ENCODE data around the gene DOK3.

The DOK3 gene

GRCh38 chr5:177509381-177509951 is at the start of gene DOK3:
Gene DOK3 (minus strand): TSS chr5:177509826. CDS start chr5:177509540, 286 bp downstream.
- peak; percentile 80 for DNase-seq

GRCh38 chr5:177557796-177558195 is 48.2 kb upstream of the DOK3 start:
- DNase-seq: no peak

GRCh38 chr5:177557041-177557647 is 47.5 kb upstream of the DOK3 start:
- no peak for DNase-seq

GRCh38 chr5:177555665-177556064 is 46.0 kb upstream of the DOK3 start:
- DNase-seq: no peak

GRCh38 chr5:177555228-177555627 is 45.6 kb upstream of the DOK3 start:
- no peak for DNase-seq

- peak; percentile 97 for DNase-seq
Measured at GRCh38 chr5:177554474-177555111, 45.0 kb upstream of the DOK3 start, which contains the start of gene FAM193B. Gene FAM193B (minus strand): TSS chr5:177554563. CDS start chr5:177554458, 105 bp downstream.

GRCh38 chr5:177553671-177554429 is 44.2 kb upstream of the DOK3 start:
- peak; percentile 70 for DNase-seq

- DNase-seq: no peak
Measured at GRCh38 chr5:177552839-177553455, 43.3 kb upstream of the DOK3 start.

GRCh38 chr5:177550122-177550521 is 40.5 kb upstream of the DOK3 start:
- DNase-seq: no peak

GRCh38 chr5:177548495-177548894 is 38.9 kb upstream of the DOK3 start:
- DNase-seq: no peak

GRCh38 chr5:177547736-177548135 is 38.1 kb upstream of the DOK3 start:
- DNase-seq: no peak

GRCh38 chr5:177546258-177546741 is 36.7 kb upstream of the DOK3 start:
- DNase-seq: peak; percentile 45

GRCh38 chr5:177545487-177546257 is 36.0 kb upstream of the DOK3 start:
- no peak for DNase-seq

GRCh38 chr5:177542816-177543465 is 33.3 kb upstream of the DOK3 start:
- no peak for DNase-seq

- peak; percentile 27 for DNase-seq
Measured at GRCh38 chr5:177540438-177540837, 30.8 kb upstream of the DOK3 start.

GRCh38 chr5:177539411-177539810 is 29.8 kb upstream of the DOK3 start:
- DNase-seq: no peak

- no peak for DNase-seq
Measured at GRCh38 chr5:177538876-177539275, 29.2 kb upstream of the DOK3 start.

- peak; percentile 64 for DNase-seq
Measured at GRCh38 chr5:177537389-177538361, 28.0 kb upstream of the DOK3 start.

GRCh38 chr5:177536386-177536785 is 26.8 kb upstream of the DOK3 start:
- DNase-seq: no peak

GRCh38 chr5:177535125-177535524 is 25.5 kb upstream of the DOK3 start:
- DNase-seq: no peak

All from DMS53 (cell line).